Neural progenitor cell (in vitro differentiated cells): ENCODE data around the gene BBX. TPM values are rescaled to one million over a fixed set of nuclear protein-coding genes. Genes with fewer than 3 reads are reported as not detected.

Experiments used
- DNase-seq: peaks from one replicate; pipeline ENCODE4 v3.0.0-alpha.2; 2016; ENCODE audit warnings: low spot score
- H2AFZ ChIP-seq: fragments of 200-600 bp; sonication (generic); replicated peaks from 2 replicates; pipeline ENCODE4 v1.6.1; 2016; ENCODE audit warnings: antibody characterized with exemption
- H3F3A ChIP-seq: fragments of 200-600 bp; sonication (generic); 2 replicates; pipeline ENCODE4 v1.6.1; 2016; ENCODE audit warnings: antibody characterized with exemption, low read depth
- H3K27ac ChIP-seq: fragments of 200-600 bp; sonication (generic); 2 replicates; pipeline ENCODE4 v1.5.1; 2016; ENCODE audit warnings: mild to moderate bottlenecking
- H3K27me3 ChIP-seq: fragments of 200-600 bp; sonication (generic); 2 replicates; pipeline ENCODE4 v1.6.1; 2016; ENCODE audit warnings: mild to moderate bottlenecking, moderate library complexity
- H3K36me3 ChIP-seq: fragments of 200-600 bp; sonication (generic); 2 replicates; pipeline ENCODE4 v1.5.1; 2016
- H3K4me1 ChIP-seq: fragments of 200-600 bp; sonication (generic); 2 replicates; pipeline ENCODE4 v1.6.1; 2016; ENCODE audit warnings: mixed run types
- H3K4me2 ChIP-seq: fragments of 200-600 bp; sonication (generic); 2 replicates; pipeline ENCODE4 v1.6.1; 2016
- H3K4me3 ChIP-seq: fragments of 200-600 bp; sonication (generic); 2 replicates; pipeline ENCODE4 v1.5.1; 2016
- H3K79me2 ChIP-seq: fragments of 200-600 bp; sonication (generic); 2 replicates; pipeline ENCODE4 v1.6.1; 2016; ENCODE audit warnings: low read depth
- H3K9ac ChIP-seq: fragments of 200-600 bp; sonication (generic); 2 replicates; pipeline ENCODE4 v1.6.1; 2016
- H3K9me3 ChIP-seq: fragments of 200-600 bp; sonication (generic); 2 replicates; pipeline ENCODE4 v1.5.1; 2016; ENCODE audit warnings: low read depth
- H4K20me1 ChIP-seq: fragments of 200-600 bp; sonication (generic); 2 replicates; pipeline ENCODE4 v1.6.1; 2016; ENCODE audit warnings: low read depth
- H3K27ac Mint-ChIP-seq: 3 replicates; pipeline ENCODE4 v1.8.0; 2021; ENCODE audit warnings: mixed read lengths
- H3K27me3 Mint-ChIP-seq: 2 replicates; pipeline ENCODE4 v1.8.0; 2022; ENCODE audit warnings: low read depth, mild to moderate bottlenecking, inconsistent platforms, moderate library complexity, mixed read lengths; ENCODE audit not compliant: insufficient read depth
- H3K36me3 Mint-ChIP-seq: 3 replicates; pipeline ENCODE4 v1.8.0; 2021; ENCODE audit warnings: mixed read lengths
- H3K4me1 Mint-ChIP-seq: 3 replicates; pipeline ENCODE4 v1.8.0; 2021; ENCODE audit warnings: mixed read lengths
- H3K4me3 Mint-ChIP-seq: 3 replicates; pipeline ENCODE4 v1.8.0; 2021; ENCODE audit warnings: mild to moderate bottlenecking, moderate library complexity, mixed read lengths
- H3K9me3 Mint-ChIP-seq: 3 replicates; pipeline ENCODE4 v1.8.0; 2020; ENCODE audit warnings: mixed read lengths
- CTCF ChIP-seq: fragments of 200-600 bp; sonication (generic); IDR thresholded peaks from 2 replicates; pipeline ENCODE4 v1.5.1; 2017; ENCODE audit warnings: antibody characterized with exemption, mild to moderate bottlenecking
- EZH2 ChIP-seq: fragments of 200-600 bp; sonication (generic); IDR thresholded peaks from 2 replicates; pipeline ENCODE4 v1.6.1; 2017; ENCODE audit warnings: antibody characterized with exemption, mild to moderate bottlenecking, moderate library complexity
- EZH2phosphoT487 ChIP-seq: fragments of 200-600 bp; sonication (generic); IDR thresholded peaks from 2 replicates; pipeline ENCODE4 v1.6.1; 2017; ENCODE audit warnings: antibody characterized with exemption
- total RNA-seq: library from RNA; depleted of rRNA; stranded (reverse); fragments of >200 nt; gene quantifications from 2 replicates; pipeline ENCODE4 v1.2.3, GENCODE V29; 2015; ENCODE audit warnings: low replicate concordance

Gene BBX
- total RNA-seq, 1 donor from 2014 or later, result 110 TPM

GRCh38 chr3:107493134-107493533 lies 29.6 kb upstream of the BBX start:
- no peak overlapping the region for H3K27ac Mint-ChIP-seq
- DNase-seq, result no peak
- H3K36me3 Mint-ChIP-seq, result no peaks in the 10 kb centered on the region
- no peak overlapping the region for H3K27ac ChIP-seq
- peaks cover 2% of the 10 kb centered on the region for H3K4me1 ChIP-seq
- H3K9ac ChIP-seq, result no peak overlapping the region
- H2AFZ ChIP-seq, result peak overlapping the region; percentile 98
- H3K4me3 ChIP-seq, result no peak overlapping the region
- H4K20me1 ChIP-seq, result no peaks in the 10 kb centered on the region
- H3K27me3 Mint-ChIP-seq, result peaks cover 3% of the 10 kb centered on the region
- H3F3A ChIP-seq, result no peaks in the 10 kb centered on the region
- H3K4me3 Mint-ChIP-seq, result no peak overlapping the region
- H3K79me2 ChIP-seq, result no peaks in the 10 kb centered on the region
- no peaks in the 10 kb centered on the region for H3K36me3 ChIP-seq
- TF ChIP-seq CTCF (peak; percentile 10), EZH2phosphoT487 (no peak)
- H3K9me3 Mint-ChIP-seq, result no peaks in the 10 kb centered on the region
- no peaks in the 10 kb centered on the region for H3K9me3 ChIP-seq
- H3K4me2 ChIP-seq, result no peak overlapping the region
- H3K4me1 Mint-ChIP-seq, result no peaks in the 10 kb centered on the region
- H3K27me3 ChIP-seq, result no peaks in the 10 kb centered on the region

- TF ChIP-seq EZH2 (no peak), EZH2phosphoT487 (no peak), CTCF (no peak)
- Histone ChIP-seq H3F3A (no peaks in the 10 kb centered on the region), H4K20me1 (no peaks in the 10 kb centered on the region), H3K9me3 (no peaks in the 10 kb centered on the region), H3K4me3 (no peak overlapping the region), H3K4me1 (peaks cover 2% of the 10 kb centered on the region), H2AFZ (no peak overlapping the region), H3K27ac (no peak overlapping the region), H3K36me3 (no peaks in the 10 kb centered on the region), H3K27me3 (no peaks in the 10 kb centered on the region), H3K9ac (no peak overlapping the region), H3K4me2 (no peak overlapping the region), H3K79me2 (no peaks in the 10 kb centered on the region)
- DNase-seq, result no peak
- Mint-ChIP-seq H3K36me3 (no peaks in the 10 kb centered on the region), H3K9me3 (peaks cover 3% of the 10 kb centered on the region), H3K4me1 (no peaks in the 10 kb centered on the region), H3K4me3 (no peak overlapping the region), H3K27me3 (no peaks in the 10 kb centered on the region), H3K27ac (no peak overlapping the region)
Observed at GRCh38 chr3:107496855-107497254, 25.9 kb upstream of the BBX start.

GRCh38 chr3:107498646-107499045 lies 24.1 kb upstream of the BBX start:
- H3K4me1 ChIP-seq, result no peaks in the 10 kb centered on the region
- no peaks in the 10 kb centered on the region for H3K79me2 ChIP-seq
- H3K27me3 ChIP-seq, result no peaks in the 10 kb centered on the region
- no peak overlapping the region for H3K27ac ChIP-seq
- no peaks in the 10 kb centered on the region for H3K9me3 ChIP-seq
- no peak overlapping the region for H3K27ac Mint-ChIP-seq
- no peak overlapping the region for H3K4me3 ChIP-seq
- no peaks in the 10 kb centered on the region for H3K27me3 Mint-ChIP-seq
- H2AFZ ChIP-seq, result peak overlapping the region; percentile 7
- H3K36me3 ChIP-seq, result no peaks in the 10 kb centered on the region
- TF ChIP-seq EZH2 (no peak), CTCF (no peak), EZH2phosphoT487 (no peak)
- H3K36me3 Mint-ChIP-seq, result no peaks in the 10 kb centered on the region
- H3K4me3 Mint-ChIP-seq, result no peak overlapping the region
- no peak overlapping the region for H3K9ac ChIP-seq
- no peak overlapping the region for H3K4me2 ChIP-seq
- H3K4me1 Mint-ChIP-seq, result peaks cover 3% of the 10 kb centered on the region
- no peaks in the 10 kb centered on the region for H3F3A ChIP-seq
- no peaks in the 10 kb centered on the region for H4K20me1 ChIP-seq
- peak; percentile 16 for DNase-seq
- peaks cover 3% of the 10 kb centered on the region for H3K9me3 Mint-ChIP-seq

GRCh38 chr3:107506458-107506857 lies 16.3 kb upstream of the BBX start:
- no peaks in the 10 kb centered on the region for H3K9me3 ChIP-seq
- no peaks in the 10 kb centered on the region for H3K27me3 ChIP-seq
- H3F3A ChIP-seq, result no peaks in the 10 kb centered on the region
- DNase-seq, result no peak
- H3K27ac ChIP-seq, result no peak overlapping the region
- H3K27ac Mint-ChIP-seq, result no peak overlapping the region
- no peaks in the 10 kb centered on the region for H3K36me3 ChIP-seq
- no peaks in the 10 kb centered on the region for H3K27me3 Mint-ChIP-seq
- TF ChIP-seq CTCF (no peak), EZH2phosphoT487 (no peak), EZH2 (no peak)
- no peak overlapping the region for H3K9ac ChIP-seq
- peaks cover 3% of the 10 kb centered on the region for H3K4me1 Mint-ChIP-seq
- no peak overlapping the region for H2AFZ ChIP-seq
- H3K9me3 Mint-ChIP-seq, result no peaks in the 10 kb centered on the region
- H3K79me2 ChIP-seq, result no peaks in the 10 kb centered on the region
- H3K4me3 Mint-ChIP-seq, result no peak overlapping the region
- H3K4me1 ChIP-seq, result no peaks in the 10 kb centered on the region
- no peaks in the 10 kb centered on the region for H4K20me1 ChIP-seq
- H3K4me2 ChIP-seq, result no peak overlapping the region
- no peaks in the 10 kb centered on the region for H3K36me3 Mint-ChIP-seq
- H3K4me3 ChIP-seq, result no peak overlapping the region
